ENCODE data around the gene SLC25A51. TPM values are rescaled to one million over a fixed set of nuclear protein-coding genes. Genes with fewer than 3 reads are reported as not detected.
"Not testable (repeated sequence)": the region's sequence is repeated elsewhere in the genome, so short reads cannot be mapped to it uniquely, and the experiment has no call there.

Gene SLC25A51
- total and polyA plus RNA-seq, 2 experiments from 2014 or later, result 10.4 to 29.2 TPM

DNA sequence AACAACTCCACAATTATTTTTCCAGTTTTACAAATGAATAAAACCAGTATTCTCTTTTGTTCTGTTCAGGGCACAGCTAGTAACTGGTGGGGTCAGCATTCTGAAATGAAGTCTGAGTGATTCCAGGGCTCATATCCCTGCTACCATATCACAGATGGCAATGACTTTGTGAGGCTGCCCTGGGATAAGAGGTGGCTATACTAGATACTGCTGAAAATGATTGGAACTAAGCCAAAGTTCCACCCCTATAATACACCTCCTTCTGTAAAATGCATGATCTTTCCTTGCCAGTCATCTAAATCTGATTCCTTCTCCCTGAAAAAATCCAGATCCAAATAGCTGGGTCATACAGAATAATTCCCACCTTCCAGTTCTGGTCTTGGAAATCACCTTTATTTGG is 14.4 kb downstream of the SLC25A51 start:
- H3K36me3 ChIP-seq (replicated peaks; ENCODE audit: insufficient read depth, low read depth), result peaks cover 3% of the 10 kb centered on the region
- H3K79me2 ChIP-seq, result no peaks in the 10 kb centered on the region
- no peaks in the 10 kb centered on the region for H3K9me2 ChIP-seq (replicated peaks; ENCODE audit: insufficient read depth)
- H3K4me1 ChIP-seq (ENCODE audit: insufficient read depth), result no peaks in the 10 kb centered on the region
- TF ChIP-seq EZH2 (IDR thresholded peaks at IDR 0.05; ENCODE audit: borderline replicate concordance) (no peak), EZH2phosphoT487 (IDR thresholded peaks at IDR 0.05; ENCODE audit: low read depth, severe bottlenecking, unreplicated experiment) (no peak)
- TF ChIP-seq, protein P1, sequence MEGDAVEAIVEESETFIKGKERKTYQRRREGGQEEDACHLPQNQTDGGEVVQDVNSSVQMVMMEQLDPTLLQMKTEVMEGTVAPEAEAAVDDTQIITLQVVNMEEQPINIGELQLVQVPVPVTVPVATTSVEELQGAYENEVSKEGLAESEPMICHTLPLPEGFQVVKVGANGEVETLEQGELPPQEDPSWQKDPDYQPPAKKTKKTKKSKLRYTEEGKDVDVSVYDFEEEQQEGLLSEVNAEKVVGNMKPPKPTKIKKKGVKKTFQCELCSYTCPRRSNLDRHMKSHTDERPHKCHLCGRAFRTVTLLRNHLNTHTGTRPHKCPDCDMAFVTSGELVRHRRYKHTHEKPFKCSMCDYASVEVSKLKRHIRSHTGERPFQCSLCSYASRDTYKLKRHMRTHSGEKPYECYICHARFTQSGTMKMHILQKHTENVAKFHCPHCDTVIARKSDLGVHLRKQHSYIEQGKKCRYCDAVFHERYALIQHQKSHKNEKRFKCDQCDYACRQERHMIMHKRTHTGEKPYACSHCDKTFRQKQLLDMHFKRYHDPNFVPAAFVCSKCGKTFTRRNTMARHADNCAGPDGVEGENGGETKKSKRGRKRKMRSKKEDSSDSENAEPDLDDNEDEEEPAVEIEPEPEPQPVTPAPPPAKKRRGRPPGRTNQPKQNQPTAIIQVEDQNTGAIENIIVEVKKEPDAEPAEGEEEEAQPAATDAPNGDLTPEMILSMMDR (IDR thresholded peaks at IDR 0.05; ENCODE audit: poor library complexity), result no peak
- no peaks in the 10 kb centered on the region for H3K9me3 ChIP-seq (ENCODE audit: low read depth)
- no peak overlapping the region for H2AFZ ChIP-seq
- H3K4me3 ChIP-seq, result no peak overlapping the region
- DNase-seq (ENCODE audit: low spot score), result no peak
- H3K4me2 ChIP-seq, result no peak overlapping the region
- H4K20me1 ChIP-seq (ENCODE audit: insufficient read depth, poor library complexity, severe bottlenecking), result no peaks in the 10 kb centered on the region
- no peaks in the 10 kb centered on the region for H3K27me3 ChIP-seq
- H3K27ac ChIP-seq, result no peak overlapping the region

DNA sequence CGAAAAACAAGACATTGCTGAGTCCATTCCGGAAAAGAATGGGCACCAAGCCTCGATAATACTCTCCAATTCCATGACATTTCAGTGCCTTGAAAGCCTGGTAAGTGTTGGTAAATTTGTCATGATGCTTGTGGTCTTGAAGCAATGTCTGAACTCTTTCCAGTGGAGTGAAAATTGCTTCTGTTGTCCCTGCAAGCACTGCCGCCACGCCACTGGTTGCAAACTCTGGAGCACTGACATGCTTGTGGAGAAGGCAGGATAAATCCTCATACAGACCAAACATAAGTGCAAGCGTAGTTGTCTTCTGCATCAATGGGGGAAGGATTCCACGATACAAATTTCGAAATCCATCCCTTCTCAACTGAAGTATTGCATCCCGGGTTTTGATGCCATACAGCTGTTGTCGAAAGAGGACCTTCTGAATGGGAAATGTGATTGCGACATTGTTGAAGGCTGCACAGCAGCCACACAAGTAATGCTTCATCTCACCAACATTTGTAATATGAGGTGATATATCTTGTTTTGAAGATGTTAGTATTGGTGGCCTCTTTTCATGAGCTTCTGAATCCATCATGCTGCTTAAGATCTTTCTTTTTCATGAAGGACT is 15.8 kb downstream of the SLC25A51 start:
- not testable (repeated sequence) for H3K4me2 ChIP-seq; DNase-seq (ENCODE audit: low spot score); H3K4me3 ChIP-seq; H3K9me2 ChIP-seq (replicated peaks; ENCODE audit: insufficient read depth); H3K27me3 ChIP-seq; H4K20me1 ChIP-seq (ENCODE audit: insufficient read depth, poor library complexity, severe bottlenecking); H3K36me3 ChIP-seq (replicated peaks; ENCODE audit: insufficient read depth, low read depth); H3K4me1 ChIP-seq (ENCODE audit: insufficient read depth); H2AFZ ChIP-seq; H3K27ac ChIP-seq; H3K9me3 ChIP-seq (ENCODE audit: low read depth); H3K79me2 ChIP-seq
- 83% methylated on average over 11 of the region's 11 CpGs for WGBS (ENCODE audit: low lambda C conversion rate, missing lambda C conversion rate)

DNA sequence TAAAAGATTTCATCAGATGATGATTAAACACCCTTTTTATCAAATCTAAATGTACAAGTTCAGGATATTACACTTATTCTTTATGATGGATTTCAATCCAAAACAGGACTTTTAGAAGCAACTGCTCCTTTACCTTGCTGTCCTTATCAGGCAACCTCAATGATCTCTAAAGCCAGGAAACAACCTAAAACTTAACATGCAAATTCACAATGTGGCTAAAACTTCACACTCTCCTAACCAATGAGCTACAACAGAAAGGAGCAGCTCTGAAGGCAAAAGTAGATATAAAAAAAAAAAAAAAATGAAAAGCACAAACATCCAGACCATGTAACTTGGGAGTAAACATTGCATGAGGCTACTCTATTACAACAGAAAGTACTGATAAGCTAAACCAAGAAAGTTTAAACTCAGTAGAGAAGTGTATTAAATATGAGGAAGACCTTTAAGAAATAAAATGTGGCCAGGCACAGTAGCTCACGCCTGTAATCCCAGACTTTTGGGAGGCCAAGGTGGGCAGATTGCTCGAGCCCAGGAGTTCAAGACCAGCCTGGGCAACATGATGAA is 22.9 kb downstream of the SLC25A51 start:
- Histone ChIP-seq H3K4me2 (no peak overlapping the region), H2AFZ (no peak overlapping the region), H3K4me3 (no peak overlapping the region), H3K79me2 (no peaks in the 10 kb centered on the region), H3K4me1 (ENCODE audit: insufficient read depth) (no peaks in the 10 kb centered on the region), H3K9me2 (replicated peaks; ENCODE audit: insufficient read depth) (no peaks in the 10 kb centered on the region), H4K20me1 (ENCODE audit: insufficient read depth, poor library complexity, severe bottlenecking) (no peaks in the 10 kb centered on the region), H3K27ac (no peak overlapping the region), H3K27me3 (no peaks in the 10 kb centered on the region), H3K9me3 (ENCODE audit: low read depth) (no peaks in the 10 kb centered on the region), H3K36me3 (replicated peaks; ENCODE audit: insufficient read depth, low read depth) (peaks cover 4% of the 10 kb centered on the region)
- 85% methylated on average over 2 of the region's 2 CpGs for WGBS (ENCODE audit: low lambda C conversion rate, missing lambda C conversion rate)
- TF ChIP-seq, protein P1 (IDR thresholded peaks at IDR 0.05; ENCODE audit: poor library complexity), result no peak
- TF ChIP-seq EZH2phosphoT487 (IDR thresholded peaks at IDR 0.05; ENCODE audit: low read depth, severe bottlenecking, unreplicated experiment) (no peak), EZH2 (IDR thresholded peaks at IDR 0.05; ENCODE audit: borderline replicate concordance) (no peak)
- DNase-seq (ENCODE audit: low spot score), result no peak

DNA sequence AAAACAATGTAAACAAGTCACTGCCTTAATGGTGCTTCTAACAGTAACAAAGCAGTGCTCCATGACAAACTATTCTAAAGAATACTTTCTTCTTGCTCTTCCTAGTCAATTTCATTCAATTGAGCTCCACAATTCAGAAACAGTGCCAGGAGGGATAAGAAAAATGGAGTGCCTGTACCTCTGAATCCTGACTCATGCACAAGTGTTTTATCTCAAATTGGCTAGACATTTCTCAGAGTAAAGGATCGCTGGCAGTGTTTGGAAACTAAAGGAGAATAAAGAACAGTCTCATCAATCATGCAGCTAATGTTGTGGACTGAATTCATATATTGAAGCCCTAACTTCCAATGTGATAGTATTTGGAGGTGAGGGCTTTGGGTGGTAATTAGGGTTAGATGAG is 27.6 kb downstream of the SLC25A51 start:
- no peaks in the 10 kb centered on the region for H3K79me2 ChIP-seq
- no peaks in the 10 kb centered on the region for H3K36me3 ChIP-seq (replicated peaks; ENCODE audit: insufficient read depth, low read depth)
- no peak for DNase-seq (ENCODE audit: low spot score)
- H3K4me1 ChIP-seq (ENCODE audit: insufficient read depth), result peaks cover under 1% of the 10 kb centered on the region
- 97% methylated on average over 1 of the region's 1 CpG for WGBS (ENCODE audit: low lambda C conversion rate, missing lambda C conversion rate)
- no peak overlapping the region for H3K4me2 ChIP-seq
- TF ChIP-seq, protein P1 (IDR thresholded peaks at IDR 0.05; ENCODE audit: poor library complexity), result no peak
- TF ChIP-seq EZH2phosphoT487 (IDR thresholded peaks at IDR 0.05; ENCODE audit: low read depth, severe bottlenecking, unreplicated experiment) (no peak), EZH2 (IDR thresholded peaks at IDR 0.05; ENCODE audit: borderline replicate concordance) (no peak)
- no peak overlapping the region for H2AFZ ChIP-seq
- H3K4me3 ChIP-seq, result no peak overlapping the region
- H3K9me2 ChIP-seq (replicated peaks; ENCODE audit: insufficient read depth), result no peaks in the 10 kb centered on the region
- no peaks in the 10 kb centered on the region for H3K27me3 ChIP-seq
- H3K27ac ChIP-seq, result no peak overlapping the region
- no peaks in the 10 kb centered on the region for H3K9me3 ChIP-seq (ENCODE audit: low read depth)
- H4K20me1 ChIP-seq (ENCODE audit: insufficient read depth, poor library complexity, severe bottlenecking), result no peaks in the 10 kb centered on the region
